Stimulated activated CD8-positive, alpha-beta memory T cell treated with anti-CD3 and anti-CD28 coated beads, Interleukin-15, amount 100 ng/mL, for 48 hours (primary cell): ENCODE data around the gene PLCB1.

Source experiments
- DNase-seq, 2 donors: peaks; one replicate each; pipeline ENCODE4 v3.0.0-alpha.2; 2020; ENCODE audit warnings: low read depth in 2 of 2

PLCB1 gene

DNA sequence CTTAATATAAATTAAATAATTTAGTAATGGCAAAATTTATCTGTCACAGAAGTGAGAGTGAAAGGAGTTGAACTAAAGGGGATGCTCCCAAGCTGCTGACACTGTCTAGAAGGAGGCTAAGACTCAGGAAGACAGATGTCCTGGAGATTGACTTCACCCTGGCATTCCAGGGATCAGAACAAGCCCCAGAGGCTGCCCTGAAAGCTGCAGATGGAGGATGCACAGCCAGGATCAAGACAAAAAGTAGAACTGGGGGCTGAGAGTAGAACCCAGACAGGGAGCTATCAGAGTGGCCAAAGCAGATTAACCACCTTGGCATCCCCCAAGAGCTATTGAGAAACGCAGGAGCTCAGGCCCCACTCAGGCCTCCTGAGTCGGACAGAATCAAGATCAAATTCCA is 747.6 kb downstream of the PLCB1 start:
- no peak for DNase-seq

DNA sequence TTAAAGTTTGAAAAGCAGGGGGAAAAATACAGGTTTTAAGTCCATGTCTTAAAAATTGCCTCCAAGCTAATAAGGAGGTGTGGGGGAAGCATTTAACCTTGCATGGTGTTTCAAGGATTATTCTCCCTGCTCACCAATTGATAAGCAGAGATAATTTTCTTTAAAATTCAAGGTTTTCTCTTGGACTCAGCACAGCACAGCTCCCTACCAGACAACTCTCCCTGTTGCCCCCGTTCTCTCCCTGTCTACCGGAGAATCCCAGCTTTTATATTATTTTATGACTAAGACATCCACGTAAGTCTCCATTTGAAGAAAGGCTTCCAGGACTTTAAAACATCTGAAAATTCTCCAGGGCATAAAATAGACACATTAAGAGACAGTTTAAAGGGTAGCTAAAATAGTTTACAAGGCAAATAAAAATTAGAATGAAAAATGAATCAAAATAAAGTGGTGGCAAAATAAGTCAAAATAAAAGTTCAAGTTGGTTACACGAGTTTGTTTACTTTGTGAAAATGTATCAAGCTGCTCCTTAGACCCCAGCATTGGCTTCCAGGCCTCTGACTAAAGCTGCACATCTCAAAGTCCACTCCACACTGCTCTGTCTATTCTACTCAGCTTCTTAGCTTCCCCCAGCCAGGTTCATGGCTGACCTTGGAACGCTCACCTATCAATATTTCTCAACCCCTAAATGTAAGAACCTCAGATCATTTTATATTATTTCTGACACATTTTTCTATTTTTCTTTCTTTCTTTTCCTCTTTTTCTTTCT is 748.2 kb downstream of the PLCB1 start:
- DNase-seq: no peak

DNA sequence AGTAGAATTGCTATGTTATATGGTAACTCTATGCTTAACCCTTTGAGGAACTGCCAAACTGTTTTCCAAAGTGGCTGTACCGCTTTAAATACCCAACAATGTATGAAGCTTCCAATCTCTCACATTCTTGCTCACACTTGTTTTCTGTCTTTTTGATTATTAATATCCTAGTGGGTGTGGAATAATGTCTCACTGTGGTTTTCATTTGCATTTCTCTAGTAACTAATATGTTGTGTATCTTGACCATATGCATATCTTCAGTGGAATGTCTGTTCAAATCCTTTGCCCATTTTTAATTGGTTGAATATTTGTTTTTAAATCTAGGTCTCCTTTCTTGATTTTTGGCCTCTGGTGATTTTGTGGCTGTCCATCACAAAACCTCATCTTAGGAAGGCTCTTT is 759.0 kb downstream of the PLCB1 start:
- no peak for DNase-seq

DNA sequence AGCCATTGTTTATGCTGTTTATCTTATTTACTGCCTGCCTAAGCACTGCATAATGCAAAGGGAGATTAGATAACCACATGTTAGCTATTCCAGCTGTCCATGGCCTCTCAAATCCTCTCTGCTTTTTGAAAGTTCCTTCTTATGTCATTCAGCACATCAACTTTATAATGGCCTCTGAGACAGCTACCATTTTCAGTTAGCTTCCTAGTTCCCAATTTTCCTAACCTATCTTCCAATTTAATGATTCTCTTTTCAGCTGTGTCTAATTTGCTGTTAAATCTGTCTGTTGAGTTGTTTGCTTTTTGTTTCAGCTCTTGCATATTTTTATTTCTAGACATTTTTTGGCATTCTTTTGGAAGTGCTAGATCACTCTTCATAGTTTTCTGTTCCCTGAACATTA is 763.4 kb downstream of the PLCB1 start:
- DNase-seq: no peak

DNA sequence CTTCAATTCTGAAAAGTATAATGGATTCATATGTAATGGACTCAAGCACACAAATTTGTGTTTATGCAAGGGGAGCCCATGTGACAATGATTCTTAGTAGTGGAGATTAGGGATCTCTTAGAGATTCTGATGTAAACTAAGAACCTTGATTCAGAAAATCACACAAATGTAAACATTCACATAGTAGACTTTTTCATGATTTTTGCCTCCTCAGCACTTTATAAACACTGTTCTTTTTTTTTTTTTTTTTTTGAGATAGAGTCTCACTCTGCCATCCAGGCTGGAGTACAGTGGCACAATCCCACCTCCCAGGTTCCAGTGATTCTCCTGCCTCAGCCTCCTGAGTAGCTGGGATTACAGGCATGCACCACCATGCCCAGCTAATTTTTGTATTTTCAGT is 766.8 kb downstream of the PLCB1 start:
- DNase-seq: no peak

DNA sequence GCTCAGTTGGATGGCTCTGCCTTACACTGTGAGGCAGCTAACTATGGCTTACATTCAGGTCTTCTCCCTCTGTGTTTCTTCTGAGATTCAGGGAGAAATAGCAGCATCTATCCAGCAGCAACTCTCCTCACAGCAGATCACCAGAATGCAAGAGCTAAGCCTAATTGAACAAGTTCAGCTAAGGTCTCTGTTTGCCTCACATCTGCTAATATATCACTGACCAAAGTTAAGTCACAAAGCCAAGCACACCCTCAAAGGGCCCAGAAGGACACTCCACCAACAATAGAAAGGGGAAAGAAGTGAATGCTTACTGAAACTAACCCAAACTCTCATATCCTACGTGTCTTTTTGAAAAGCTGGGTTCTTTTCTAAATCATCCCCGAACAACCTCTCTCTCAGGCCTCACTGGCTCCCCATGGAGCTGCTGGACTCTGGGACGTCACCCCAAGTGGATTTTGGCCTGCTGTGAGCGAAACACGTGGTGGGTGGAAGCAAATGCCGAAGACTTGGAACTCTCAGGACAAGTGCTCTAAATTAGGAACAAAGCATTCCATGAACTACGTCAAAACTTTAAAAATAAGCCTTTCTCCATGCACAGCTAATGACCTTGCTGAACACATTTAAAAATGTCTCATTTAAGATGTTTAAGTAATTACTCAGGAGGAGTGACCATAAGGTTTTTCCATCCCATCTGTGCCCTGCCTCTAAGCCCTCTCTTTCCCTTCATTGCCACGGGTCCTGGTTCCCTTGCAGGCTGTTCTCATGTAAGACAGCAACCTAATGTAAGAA is 769.4 kb downstream of the PLCB1 start:
- DNase-seq: no peak

DNA sequence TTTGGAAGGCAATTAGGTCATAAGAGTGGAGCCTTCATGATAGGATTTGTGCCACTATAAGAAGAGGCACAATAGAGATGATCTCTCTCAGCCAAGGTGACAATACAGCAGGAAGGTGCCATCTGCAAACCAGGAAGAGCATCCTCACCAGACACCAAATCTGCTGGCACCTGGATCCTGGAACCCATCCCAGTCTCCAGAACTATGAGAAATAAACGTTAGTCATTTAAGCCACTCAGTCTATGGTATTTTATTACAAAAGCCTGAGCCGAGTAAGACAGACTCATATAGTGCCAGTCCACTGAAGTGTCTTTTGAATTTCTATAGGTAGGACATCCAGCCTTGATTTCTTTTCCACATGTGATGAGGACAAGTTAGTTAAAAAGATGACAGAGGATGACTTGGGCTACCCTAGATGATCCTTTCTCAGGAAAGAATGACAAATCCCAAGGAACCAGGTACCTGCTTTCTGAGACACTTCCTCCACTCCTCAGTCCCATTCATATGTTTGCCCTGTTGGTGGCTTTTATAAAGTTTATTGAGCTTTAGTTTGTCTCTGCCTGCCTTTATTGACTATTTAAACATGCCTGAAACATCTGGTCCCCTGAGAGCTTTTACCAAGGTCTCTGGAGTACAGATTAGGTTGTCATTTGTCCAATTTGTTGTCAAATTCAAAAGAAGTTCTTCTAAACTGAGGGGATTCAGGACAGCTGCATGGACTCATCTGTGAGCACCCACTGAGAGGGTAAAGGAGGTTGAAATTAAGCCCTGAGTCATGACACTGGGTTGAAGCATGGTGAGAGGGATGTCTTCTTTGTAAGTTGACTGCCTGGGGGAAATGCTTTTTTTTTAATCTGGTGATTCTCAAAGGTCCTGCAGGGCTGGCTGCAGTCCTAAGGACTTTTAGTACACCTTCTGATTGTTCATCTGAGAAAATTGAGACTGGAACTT is 771.9 kb downstream of the PLCB1 start:
- DNase-seq: no peak

DNA sequence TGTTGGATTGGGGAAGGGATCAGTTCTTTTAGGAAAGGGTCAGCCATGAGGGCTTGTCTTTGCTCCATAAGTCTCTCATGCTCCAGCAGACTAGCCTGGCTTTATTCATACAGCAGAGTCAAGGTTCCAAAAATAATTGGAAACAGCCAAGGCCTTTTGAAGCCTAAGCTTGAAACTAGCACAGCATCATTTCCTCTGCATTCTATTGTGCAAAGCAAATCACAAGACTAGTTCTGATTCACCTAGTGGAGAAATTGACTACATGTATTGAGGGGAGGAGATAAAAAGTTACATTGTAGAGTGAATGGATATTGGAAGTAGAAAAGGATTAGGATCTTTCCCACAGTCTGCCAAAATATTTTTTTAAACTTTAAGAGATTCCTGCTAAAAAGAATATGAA is 777.5 kb downstream of the PLCB1 start:
- no peak for DNase-seq

DNA sequence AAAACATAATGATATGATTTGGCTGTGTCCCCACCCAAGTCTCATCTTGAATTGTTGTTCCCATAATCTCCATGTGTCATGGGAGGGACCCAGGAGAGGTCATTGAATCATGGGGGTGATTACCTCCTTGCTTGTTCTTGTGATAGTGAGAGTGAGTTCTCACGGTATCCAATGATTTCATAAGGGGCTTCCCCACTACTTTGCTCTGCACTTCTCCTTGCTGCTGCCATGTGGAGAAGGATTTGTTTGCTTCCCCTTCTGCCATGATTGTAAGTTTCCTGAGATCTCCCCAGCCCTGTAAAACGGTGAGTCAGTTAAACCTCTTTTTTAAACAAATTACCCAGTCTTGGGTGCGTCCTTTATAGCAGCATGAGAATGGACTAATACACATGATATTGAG is 780.0 kb downstream of the PLCB1 start:
- DNase-seq: no peak

DNA sequence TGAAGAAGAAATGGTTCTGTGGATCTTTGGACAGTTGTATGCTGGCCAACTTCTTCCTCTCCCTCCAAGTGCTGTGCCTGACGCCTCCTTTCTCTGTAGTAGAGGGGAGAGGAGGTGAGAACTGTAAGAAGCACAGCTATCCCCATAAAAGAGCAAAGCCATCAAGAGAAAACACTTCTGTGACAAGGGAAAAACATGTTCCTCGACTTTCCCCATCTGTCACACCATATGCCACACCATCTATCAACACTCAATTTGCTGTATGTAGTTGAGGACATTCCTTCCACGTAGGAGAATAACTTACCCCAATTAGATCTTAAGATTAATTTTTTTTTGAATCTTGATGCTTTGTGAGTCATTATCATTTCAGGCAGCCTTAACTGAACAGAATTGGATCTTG is 780.7 kb downstream of the PLCB1 start:
- no peak for DNase-seq

DNA sequence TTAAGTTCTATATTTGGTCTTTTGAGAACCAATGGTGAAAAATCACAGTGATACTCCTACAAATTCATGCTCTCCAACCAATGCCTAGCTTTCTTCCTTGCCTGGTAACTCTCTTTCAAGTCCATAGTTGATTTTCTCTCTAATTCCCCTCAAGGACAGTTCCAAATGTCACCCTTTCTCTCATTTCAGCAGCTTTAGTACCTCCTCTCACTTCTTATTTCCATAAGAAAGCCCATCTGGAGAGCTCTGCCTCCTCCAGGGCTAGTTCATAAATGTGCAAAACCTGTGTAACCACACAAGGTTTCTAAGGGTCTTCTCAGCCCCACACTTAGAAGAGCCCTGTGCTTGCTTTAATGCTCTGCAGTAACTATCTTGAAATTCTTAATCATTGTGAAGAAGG is 781.4 kb downstream of the PLCB1 start:
- no peak for DNase-seq

DNA sequence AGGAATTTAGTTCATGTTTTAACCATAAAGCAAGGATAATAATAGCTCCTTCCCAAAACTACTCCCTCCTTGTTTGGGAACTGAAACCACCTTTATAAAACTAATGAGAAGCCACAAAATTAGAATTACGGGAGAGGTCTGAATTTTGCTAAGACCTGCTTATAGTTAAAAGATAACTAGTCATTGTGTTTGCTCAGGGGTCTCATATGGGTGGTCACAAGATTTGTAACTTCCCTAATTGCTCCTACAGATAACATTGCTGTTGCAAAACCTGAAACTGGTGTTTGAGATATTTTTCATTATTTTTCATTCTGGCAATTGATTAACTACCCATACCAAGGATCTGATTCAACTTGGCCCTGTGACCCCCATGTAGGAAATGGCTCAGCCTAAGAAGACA is 782.4 kb downstream of the PLCB1 start:
- DNase-seq: no peak

DNA sequence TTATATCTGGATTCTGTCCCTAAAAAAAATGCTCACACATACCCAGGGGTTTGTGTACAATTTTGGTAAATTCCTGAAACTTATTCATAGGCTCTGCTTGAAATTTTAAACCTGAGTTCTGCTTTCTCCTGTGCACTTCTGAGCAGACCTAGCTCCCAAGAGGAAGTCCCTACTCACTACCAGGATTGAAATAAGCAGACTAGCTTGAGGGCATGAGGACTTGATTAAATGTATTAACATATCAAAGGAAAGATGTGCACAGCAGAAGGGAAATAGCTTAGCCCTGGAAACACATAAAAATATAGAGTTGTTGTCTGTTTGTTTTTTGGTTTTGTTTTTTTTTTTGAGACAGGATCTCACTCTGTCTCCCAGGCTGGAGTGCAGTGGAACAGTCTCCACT is 785.0 kb downstream of the PLCB1 start:
- DNase-seq: no peak

DNA sequence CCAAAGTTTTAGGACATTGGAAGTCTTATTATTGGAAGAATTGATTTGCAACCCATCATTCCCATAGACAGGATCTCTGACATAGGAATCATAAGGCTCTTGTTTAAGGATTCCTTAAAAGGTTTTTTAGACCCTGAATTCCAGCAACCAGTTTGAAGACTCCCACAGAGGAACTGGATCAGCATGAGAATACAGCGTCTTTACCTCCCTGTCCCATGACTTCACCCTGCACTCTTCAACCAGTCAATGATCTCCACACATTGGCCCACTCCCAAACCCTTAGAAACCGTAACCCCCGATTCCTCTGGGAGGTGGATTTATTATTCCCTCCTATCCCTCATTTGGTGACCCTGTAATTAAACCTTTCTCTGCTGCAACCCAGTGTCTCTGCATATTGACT is 786.1 kb downstream of the PLCB1 start:
- no peak for DNase-seq

DNA sequence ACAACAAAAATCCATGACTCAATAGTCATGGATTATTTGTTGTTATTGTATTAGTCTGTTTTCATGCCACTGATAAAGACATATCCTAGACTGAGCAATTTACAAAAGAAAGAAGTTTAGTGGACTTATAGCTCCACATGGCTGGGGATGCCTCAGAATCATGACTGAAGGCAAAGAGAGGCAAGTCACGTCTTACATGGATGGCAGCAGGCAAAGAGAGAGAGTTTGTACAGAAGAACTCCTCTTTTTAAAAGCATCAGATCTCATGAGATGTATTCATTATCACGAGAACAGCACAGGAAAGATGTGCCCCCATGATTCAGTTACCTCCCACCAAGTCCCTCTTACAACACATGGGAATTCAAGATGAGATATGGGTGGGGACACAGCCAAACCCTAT is 792.5 kb downstream of the PLCB1 start:
- DNase-seq: no peak

DNA sequence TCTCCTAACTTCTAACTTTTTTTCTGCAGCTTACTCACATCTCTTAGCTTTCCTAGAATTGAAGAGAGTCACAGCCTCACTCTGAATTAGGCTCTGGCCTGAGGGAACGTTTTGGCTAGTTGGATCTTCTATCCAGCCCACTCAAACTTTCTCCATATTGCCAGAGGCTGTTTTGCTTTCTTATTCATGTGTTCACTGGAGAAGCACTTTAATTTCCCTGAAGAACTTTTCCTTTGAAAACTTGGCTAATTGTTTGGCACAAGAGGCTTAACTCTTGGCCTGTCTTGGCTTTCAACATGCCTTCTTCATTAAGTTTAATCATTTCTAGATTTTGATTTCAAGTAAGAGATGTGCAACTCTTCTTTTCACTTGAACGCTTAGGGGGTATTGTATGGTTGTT is 798.7 kb downstream of the PLCB1 start:
- DNase-seq: no peak

DNA sequence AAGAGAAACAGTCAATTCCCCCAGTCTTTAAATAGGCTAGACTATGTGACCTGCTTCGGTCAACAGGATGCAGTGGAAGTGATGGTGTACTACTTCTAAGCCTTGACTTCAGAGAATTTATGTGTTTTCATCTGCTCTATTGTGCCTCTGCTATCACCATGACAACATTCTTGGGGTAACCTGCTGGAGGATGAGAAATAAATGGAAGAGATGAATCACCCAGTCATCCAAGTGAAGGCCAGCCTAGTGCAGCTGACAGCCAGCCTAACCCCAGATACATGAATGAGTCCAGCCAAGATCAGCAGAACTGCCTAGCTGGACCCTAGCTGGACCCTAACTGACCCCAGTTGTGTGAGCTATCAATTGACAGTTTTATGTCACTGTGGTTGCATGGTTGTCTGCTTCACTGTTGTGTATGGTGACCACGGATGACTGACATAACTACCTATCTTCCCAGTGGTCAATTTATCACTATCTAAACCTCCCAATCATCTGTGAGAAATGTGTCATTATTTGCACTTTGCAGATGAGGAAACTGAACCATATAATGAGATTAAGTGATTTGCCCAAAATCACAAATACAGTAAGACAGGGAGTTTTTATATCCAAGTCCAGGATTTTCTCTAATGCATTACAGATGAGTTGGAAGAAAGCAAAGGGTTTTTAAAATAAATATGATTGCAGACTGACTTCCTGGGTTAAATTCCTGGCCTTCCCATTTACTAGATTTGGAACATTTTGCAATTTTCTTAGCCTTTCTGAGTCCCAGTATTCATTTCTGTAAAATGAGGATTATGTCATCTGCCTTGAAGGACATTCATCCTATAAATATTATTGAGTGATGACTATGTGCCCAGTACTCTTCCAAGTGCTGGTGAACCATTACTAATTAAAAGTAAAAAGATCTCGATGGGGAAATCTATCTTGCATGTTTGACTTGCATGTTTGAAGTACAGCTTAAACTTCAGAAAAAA is 800.4 kb downstream of the PLCB1 start:
- DNase-seq: no peak

DNA sequence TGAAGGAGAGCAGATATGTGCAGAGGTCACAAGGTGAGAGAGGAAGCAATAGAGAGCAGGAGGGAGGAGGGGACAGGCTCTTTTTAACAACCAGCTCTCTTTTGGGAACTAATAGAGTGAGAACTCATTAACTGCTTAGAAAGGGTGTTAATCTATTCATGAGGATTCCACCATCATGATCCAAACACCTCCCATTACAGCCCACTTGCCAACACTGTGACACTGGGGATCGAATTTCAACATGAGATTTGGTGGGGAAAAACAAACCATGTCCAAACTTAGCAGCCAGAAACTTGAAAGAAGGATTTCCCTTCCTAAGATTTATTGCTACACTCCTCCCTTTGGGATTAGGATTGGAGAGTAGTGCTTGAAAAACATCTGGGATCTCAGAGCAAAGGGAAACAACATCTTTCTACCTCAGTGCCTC is 801.3 kb downstream of the PLCB1 start:
- DNase-seq: no peak

DNA sequence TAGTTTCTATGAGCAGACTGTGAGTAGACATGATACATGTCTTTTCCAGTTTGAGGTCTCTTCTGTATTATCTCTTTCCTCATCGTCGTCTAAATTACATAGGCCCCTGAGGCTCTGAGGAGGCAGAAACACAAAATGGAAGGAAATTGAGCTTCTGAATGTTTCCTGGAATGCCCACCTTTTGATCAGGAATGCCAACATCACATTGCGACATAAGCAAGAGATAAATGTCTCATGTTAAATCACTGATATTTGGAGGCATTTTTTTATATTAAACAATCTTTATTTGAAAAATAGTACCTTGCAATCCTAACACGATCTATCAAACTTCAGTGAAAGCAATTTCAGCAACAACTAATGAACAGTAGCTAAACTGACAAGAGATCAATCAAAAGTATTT is 802.3 kb downstream of the PLCB1 start:
- no peak for DNase-seq
